ENCODE measurements around the gene ZNF17. TPM values are rescaled to one million over a fixed set of nuclear protein-coding genes. Genes with fewer than 3 reads are reported as not detected.
A peak's percentile ranks its signal among the peaks of the same experiment; 100 is the strongest.
"Not testable (repeated sequence)": the region's sequence is repeated elsewhere in the genome, so short reads cannot be mapped to it uniquely, and the experiment has no call there.

ZNF17 gene
- total RNA-seq, 4 donors from 2014 or later, result 8.9 to 30.3 (median 14.0) TPM

GRCh38 chr19:57374179-57374578, 36.8 kb upstream of the ZNF17 start:
- DNase-seq (ENCODE audit: low spot score in 2 of 2), result peak in 1 of 2 donors; percentile 34
- TF ChIP-seq CTCF (IDR thresholded peaks at IDR 0.05) (no peak), POLR2A (IDR thresholded peaks at IDR 0.05) (no peak)
- intact Hi-C loops (cut with DNase I; ENCODE audit: low total_unique reads), result no loop called here
- 98% methylated on average over 6 of the region's 6 CpGs for WGBS, 2 donors
- H3K4me3 ChIP-seq (ENCODE audit: low read depth, poor library complexity, severe bottlenecking), result no peak overlapping the region

DNA sequence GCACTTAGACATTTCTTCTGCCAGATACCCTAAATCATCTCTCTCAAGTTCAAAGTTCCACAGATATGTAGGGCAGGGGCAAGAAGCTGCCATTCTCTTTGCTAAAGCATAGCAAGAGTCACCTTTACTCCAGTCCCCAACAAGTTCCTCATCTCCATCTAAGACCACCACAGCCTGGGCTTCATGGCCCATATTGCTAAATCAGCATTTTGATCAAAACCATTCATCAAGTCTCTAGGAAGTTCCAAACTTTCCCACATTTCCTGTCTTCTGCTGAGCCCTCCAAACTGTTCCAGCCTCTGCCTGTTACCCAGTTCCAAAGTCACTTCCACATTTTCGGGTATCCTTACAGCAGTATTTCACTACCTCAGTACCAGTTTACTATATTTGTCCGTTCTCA, 36.3 kb upstream of the ZNF17 start:
- DNase-seq (ENCODE audit: low spot score in 2 of 2); intact Hi-C loops (cut with DNase I; ENCODE audit: low total_unique reads): not testable (repeated sequence)
- 89 to 93% methylated on average over 2 of the region's 2 CpGs for WGBS, 2 donors

GRCh38 chr19:57376151-57376550, 34.8 kb upstream of the ZNF17 start:
- peak in 1 of 2 donors; percentile 15 for DNase-seq (ENCODE audit: low spot score in 2 of 2)
- intact Hi-C loops (cut with DNase I; ENCODE audit: low total_unique reads), result no loop called here
- TF ChIP-seq CTCF (IDR thresholded peaks at IDR 0.05) (no peak), POLR2A (IDR thresholded peaks at IDR 0.05) (no peak)
- 72 to 77% methylated on average over 6 of the region's 6 CpGs for WGBS, 2 donors
- no peak overlapping the region for H3K4me3 ChIP-seq (ENCODE audit: low read depth, poor library complexity, severe bottlenecking)

More for the DNA sequence above, 36.3 kb upstream of the ZNF17 start:
- H3K4me3 ChIP-seq (ENCODE audit: low read depth, poor library complexity, severe bottlenecking), result not testable (repeated sequence)

- intact Hi-C loops (cut with DNase I; ENCODE audit: low total_unique reads), result no loop called here
- no peak overlapping the region for H3K4me3 ChIP-seq (ENCODE audit: low read depth, poor library complexity, severe bottlenecking)
- no peak for TF ChIP-seq POLR2A (IDR thresholded peaks at IDR 0.05)
- TF ChIP-seq CTCF (IDR thresholded peaks at IDR 0.05), result no peak
- no peak for DNase-seq (ENCODE audit: low spot score in 2 of 2)
- 96 to 99% methylated on average over 3 of the region's 3 CpGs for WGBS, 2 donors
Observed at GRCh38 chr19:57377498-57378146, 33.3 kb upstream of the ZNF17 start.

GRCh38 chr19:57380923-57381322, 30.0 kb upstream of the ZNF17 start:
- H3K4me3 ChIP-seq (ENCODE audit: low read depth, poor library complexity, severe bottlenecking), result no peak overlapping the region
- TF ChIP-seq CTCF (IDR thresholded peaks at IDR 0.05), result no peak
- intact Hi-C loops (cut with DNase I; ENCODE audit: low total_unique reads), result no loop called here
- no peak for DNase-seq (ENCODE audit: low spot score in 2 of 2)

DNA sequence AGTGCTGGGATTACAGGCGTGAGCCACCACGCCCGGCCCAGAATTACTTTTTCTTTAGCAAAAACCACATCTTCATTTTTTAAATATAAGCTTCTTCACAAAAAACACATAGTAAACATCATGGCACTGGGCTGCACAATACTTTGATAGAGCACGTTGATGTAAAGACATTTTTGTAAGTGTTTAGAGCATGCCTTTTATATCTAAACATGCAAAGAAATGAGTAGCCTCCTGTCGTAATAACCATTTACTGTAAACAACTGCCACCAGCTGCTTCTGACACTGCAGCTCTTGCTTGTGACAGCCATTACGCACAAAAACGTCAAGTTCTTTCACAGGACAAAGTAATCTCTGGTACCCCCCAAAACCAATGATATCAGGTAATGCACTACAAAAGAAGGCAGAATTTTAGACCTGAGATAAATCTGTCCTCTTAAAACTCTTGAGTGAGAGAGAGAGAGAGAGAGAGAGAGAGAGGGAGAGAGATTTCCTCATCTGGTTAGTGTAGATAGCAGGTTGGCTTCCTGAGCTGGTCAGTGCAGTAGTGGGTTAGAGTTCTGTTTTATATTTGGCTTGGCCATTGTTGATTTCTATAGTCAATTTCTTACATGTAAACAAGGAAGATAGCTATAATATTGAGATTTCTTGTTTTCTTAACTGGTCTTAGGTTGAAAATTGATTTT, 28.0 kb upstream of the ZNF17 start:
- DNase-seq (ENCODE audit: low spot score in 2 of 2), result no peak
- TF ChIP-seq POLR2A (IDR thresholded peaks at IDR 0.05) (no peak), CTCF (IDR thresholded peaks at IDR 0.05) (no peak)
- WGBS, 2 donors, result 89% methylated on average over 7 of the region's 7 CpGs
- intact Hi-C loops (cut with DNase I; ENCODE audit: low total_unique reads), result no loop called here
- no peak overlapping the region for H3K4me3 ChIP-seq (ENCODE audit: low read depth, poor library complexity, severe bottlenecking)
